Stimulated activated CD8-positive, alpha-beta memory T cell treated with anti-CD3 and anti-CD28 coated beads, Interleukin-4, amount 100 ng/mL, for 4 hours (primary cell): ENCODE results near the gene PRKACA.

Experiments used
- DNase-seq, 2 donors: peaks; one replicate each; pipeline ENCODE4 v3.0.0-alpha.2; 2020; ENCODE audit warnings: low read depth in 2 of 2, low spot score in 1 of 2

The PRKACA gene

GRCh38 chr19:14117668-14118164, at the start of gene PRKACA:
Gene PRKACA (minus strand): TSS chr19:14117762. CDS start chr19:14117547, 215 bp downstream.
- peak; percentile 92 to 98 for DNase-seq

- no peak for DNase-seq
These were observed 49.5 kb upstream of the PRKACA start for GRCh38 chr19:14166999-14167575.

GRCh38 chr19:14165990-14166830, 48.6 kb upstream of the PRKACA start:
- no peak for DNase-seq

- DNase-seq, result no peak
These were observed 47.3 kb upstream of the PRKACA start for GRCh38 chr19:14164724-14165493.

GRCh38 chr19:14164082-14164481, 46.5 kb upstream of the PRKACA start:
- no peak for DNase-seq

- no peak for DNase-seq
These were observed 45.3 kb upstream of the PRKACA start for GRCh38 chr19:14162871-14163297.

GRCh38 chr19:14161305-14161704, 43.7 kb upstream of the PRKACA start:
- DNase-seq, result no peak

- no peak for DNase-seq
These were observed 42.6 kb upstream of the PRKACA start for GRCh38 chr19:14160017-14160703.

GRCh38 chr19:14159059-14159458, 41.5 kb upstream of the PRKACA start:
- no peak for DNase-seq

GRCh38 chr19:14158276-14159023, 40.9 kb upstream of the PRKACA start:
- no peak for DNase-seq

- DNase-seq, result no peak
These were observed 39.6 kb upstream of the PRKACA start for GRCh38 chr19:14156971-14157717.

GRCh38 chr19:14156122-14156521, 38.6 kb upstream of the PRKACA start:
- no peak for DNase-seq

GRCh38 chr19:14155371-14155770, 37.8 kb upstream of the PRKACA start:
- no peak for DNase-seq

- DNase-seq, result no peak
These were observed 35.2 kb upstream of the PRKACA start for GRCh38 chr19:14152713-14153112.

- DNase-seq, result no peak
These were observed 33.5 kb upstream of the PRKACA start for GRCh38 chr19:14150770-14151661.

- no peak for DNase-seq
These were observed 32.6 kb upstream of the PRKACA start for GRCh38 chr19:14150041-14150769.

GRCh38 chr19:14149509-14149994, 32.0 kb upstream of the PRKACA start:
- DNase-seq, result no peak
